Stomach (tissue), 9 donors: Measurements from ENCODE around the gene CCDC178. TPM values are rescaled to one million over a fixed set of nuclear protein-coding genes. Genes with fewer than 3 reads are reported as not detected.

Experiments used
- DNase-seq, 2 donors: peaks; one replicate each; pipeline versions ENCODE4 v3.0.0 to v3.0.0-alpha.2; 2013 to 2019
- H3K27ac ChIP-seq, 5 donors: fragments of 200-600 bp in 4 of 5; sonication (generic) in 4 of 5; one replicate each; pipeline ENCODE4 v1.5.1; 2013 to 2019; ENCODE audit warnings: mild to moderate bottlenecking in 1 of 5, moderate library complexity in 1 of 5
- H3K27me3 ChIP-seq, 3 donors: fragments of 200-600 bp; sonication (generic); one replicate each; pipeline ENCODE4 v1.5.1; 2017 to 2019; ENCODE audit warnings: mixed run types in 1 of 3
- H3K36me3 ChIP-seq, 4 donors: fragments of 200-600 bp; sonication (generic); 1 replicate in 3 of 4; 2 replicates in 1 of 4; pipeline ENCODE4 v1.5.1; 2016 to 2019
- H3K4me1 ChIP-seq, 4 donors: fragments of 200-600 bp; sonication (generic); one replicate each; pipeline ENCODE4 v1.5.1; 2016 to 2019
- H3K4me3 ChIP-seq, 4 donors: fragments of 200-600 bp; sonication (generic) in 3 of 4; one replicate each; pipeline ENCODE4 v1.5.1; 2016 to 2019; ENCODE audit warnings: mild to moderate bottlenecking in 1 of 4
- H3K9me3 ChIP-seq, 4 donors: fragments of 200-600 bp; sonication (generic); one replicate each; pipeline ENCODE4 v1.5.1; 2016 to 2019
- EP300 ChIP-seq: sonication (generic); formaldehyde crosslinking; IDR thresholded peaks from one replicate; pipeline ENCODE4 v1.6.1; 2017; ENCODE audit warnings: antibody characterized with exemption
- POLR2A ChIP-seq, 4 donors: fragments of 450-650 bp; IDR thresholded peaks; one replicate each; pipeline ENCODE4 v1.6.1; 2016; ENCODE audit warnings: antibody characterized with exemption in 4 of 4, control low read depth in 2 of 4, mild to moderate bottlenecking in 1 of 4, moderate library complexity in 1 of 4
- POLR2AphosphoS5 ChIP-seq, 3 donors: sonication (generic); formaldehyde crosslinking; IDR thresholded peaks; one replicate each; pipeline ENCODE4 v1.6.1; 2016; ENCODE audit warnings: antibody characterized with exemption in 3 of 3
- WGBS, 5 donors: extraction: QIAGEN DNeasy Blood & Tissue Kit in 3 of 5; methylation state at CpG; one replicate each; pipeline versions ENCODE4 v1.1.5 to v1.1.7; 2013 to 2018; 5-methylcytosine and 5-hydroxymethylcytosine counted together
- intact Hi-C: fragments of 100-400 bp; cut with DNase I; formaldehyde crosslinking; loops from one replicate; pipeline ENCODE4 v1.15.1; 2023; ENCODE audit warnings: low total_unique reads
- polyA plus RNA-seq, 3 donors: library from polyadenylated mRNA; stranded (reverse); fragments of 200-250 nt; gene quantifications; one replicate each; pipeline ENCODE4 v1.2.3, GENCODE V29; 2013
- total RNA-seq, 5 donors: library from RNA; depleted of rRNA; stranded (reverse); fragments of >200 nt; gene quantifications; one replicate each; pipeline versions ENCODE4 v1.1.0 to v1.2.3, GENCODE V29; 2014 to 2016
- TF ChIP-seq, protein P1 (sequence below), 7 experiments: fragments of 450-650 bp in 4 of 7; fragments of 200-600 bp in 3 of 7; sonication (generic) in 3 of 7; IDR thresholded peaks; one replicate each; pipeline ENCODE4 v1.5.1; 2016 to 2019; ENCODE audit warnings: antibody characterized with exemption in 7 of 7, control low read depth in 2 of 7, mild to moderate bottlenecking in 1 of 7
- donor health status: healthy with polysubstance abuse.
- donor health status: Bipolar disorder and iron deficiency.
- donor health status: healthy.

Gene CCDC178
- total and polyA plus RNA-seq, 8 donors, result 0.38 to 24.5 (median 1.8) TPM; not detected in 4

- DNase-seq, result no peak
- no peak overlapping the region for H3K27ac ChIP-seq
- TF ChIP-seq POLR2AphosphoS5 (IDR thresholded peaks at IDR 0.05) (no peak), EP300 (no peak), POLR2A (IDR thresholded peaks at IDR 0.05) (no peak)
- TF ChIP-seq, protein P1, sequence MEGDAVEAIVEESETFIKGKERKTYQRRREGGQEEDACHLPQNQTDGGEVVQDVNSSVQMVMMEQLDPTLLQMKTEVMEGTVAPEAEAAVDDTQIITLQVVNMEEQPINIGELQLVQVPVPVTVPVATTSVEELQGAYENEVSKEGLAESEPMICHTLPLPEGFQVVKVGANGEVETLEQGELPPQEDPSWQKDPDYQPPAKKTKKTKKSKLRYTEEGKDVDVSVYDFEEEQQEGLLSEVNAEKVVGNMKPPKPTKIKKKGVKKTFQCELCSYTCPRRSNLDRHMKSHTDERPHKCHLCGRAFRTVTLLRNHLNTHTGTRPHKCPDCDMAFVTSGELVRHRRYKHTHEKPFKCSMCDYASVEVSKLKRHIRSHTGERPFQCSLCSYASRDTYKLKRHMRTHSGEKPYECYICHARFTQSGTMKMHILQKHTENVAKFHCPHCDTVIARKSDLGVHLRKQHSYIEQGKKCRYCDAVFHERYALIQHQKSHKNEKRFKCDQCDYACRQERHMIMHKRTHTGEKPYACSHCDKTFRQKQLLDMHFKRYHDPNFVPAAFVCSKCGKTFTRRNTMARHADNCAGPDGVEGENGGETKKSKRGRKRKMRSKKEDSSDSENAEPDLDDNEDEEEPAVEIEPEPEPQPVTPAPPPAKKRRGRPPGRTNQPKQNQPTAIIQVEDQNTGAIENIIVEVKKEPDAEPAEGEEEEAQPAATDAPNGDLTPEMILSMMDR (IDR thresholded peaks at IDR 0.05), result no peak
- no peaks in the 10 kb centered on the region for H3K27me3 ChIP-seq
- H3K36me3 ChIP-seq, result no peaks in the 10 kb centered on the region
- no peaks in the 10 kb centered on the region for H3K9me3 ChIP-seq
- H3K4me1 ChIP-seq, result no peaks in the 10 kb centered on the region
- H3K4me3 ChIP-seq, result no peak overlapping the region
- intact Hi-C loops, result no loop called here
Measured at GRCh38 chr18:33277431-33277830, 163.1 kb downstream of the CCDC178 start.

- no peaks in the 10 kb centered on the region for H3K36me3 ChIP-seq
Measured at GRCh38 chr18:33275843-33276242, 164.7 kb downstream of the CCDC178 start.

DNA sequence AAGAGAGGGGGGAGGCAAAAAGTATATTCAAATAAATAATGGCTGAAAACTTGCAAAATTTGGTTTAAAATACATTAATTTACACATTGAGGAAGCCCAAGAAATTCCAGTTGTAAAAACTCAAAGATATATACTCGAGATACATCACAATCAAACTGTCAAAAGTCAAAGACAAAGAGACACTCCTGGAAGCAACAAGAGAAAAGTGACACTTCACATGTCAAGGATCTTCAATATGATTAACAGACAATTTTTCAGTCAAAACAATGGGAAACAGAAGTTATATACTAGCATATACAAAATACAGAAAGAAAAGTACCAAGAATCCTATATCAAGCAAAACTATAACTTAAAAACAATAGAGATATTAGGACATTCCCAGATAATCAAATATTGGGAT is 170.2 kb downstream of the CCDC178 start:
- H3K27me3 ChIP-seq, result no peaks in the 10 kb centered on the region
- TF ChIP-seq EP300 (no peak), POLR2A (IDR thresholded peaks at IDR 0.05) (no peak), POLR2AphosphoS5 (IDR thresholded peaks at IDR 0.05) (no peak)
- TF ChIP-seq, protein P1 (IDR thresholded peaks at IDR 0.05), result no peak
- H3K36me3 ChIP-seq, result no peaks in the 10 kb centered on the region
- DNase-seq, result no peak
- intact Hi-C loops, result no loop called here
- H3K9me3 ChIP-seq, result no peaks in the 10 kb centered on the region
- H3K4me1 ChIP-seq, result no peaks in the 10 kb centered on the region
- no peak overlapping the region for H3K4me3 ChIP-seq
- WGBS, 5 donors, result 42 to 74% (median 45%) methylated on average over 1 of the region's 1 CpG
- no peak overlapping the region for H3K27ac ChIP-seq

More at GRCh38 chr18:33275843-33276242, 164.7 kb downstream of the CCDC178 start:
- Histone ChIP-seq H3K4me3 (no peak overlapping the region), H3K27me3 (no peaks in the 10 kb centered on the region), H3K4me1 (no peaks in the 10 kb centered on the region), H3K9me3 (no peaks in the 10 kb centered on the region), H3K27ac (no peak overlapping the region)
- no peak for TF ChIP-seq POLR2A (IDR thresholded peaks at IDR 0.05)
- TF ChIP-seq, protein P1 (IDR thresholded peaks at IDR 0.05), result no peak
- TF ChIP-seq POLR2AphosphoS5 (IDR thresholded peaks at IDR 0.05), result no peak
- no peak for TF ChIP-seq EP300
- intact Hi-C loops, result no loop called here
- no peak for DNase-seq

GRCh38 chr18:33269223-33269622 is 171.3 kb downstream of the CCDC178 start:
- Histone ChIP-seq H3K36me3 (no peaks in the 10 kb centered on the region), H3K27me3 (no peaks in the 10 kb centered on the region), H3K4me3 (no peak overlapping the region), H3K9me3 (no peaks in the 10 kb centered on the region), H3K27ac (no peak overlapping the region), H3K4me1 (no peaks in the 10 kb centered on the region)
- no peak for DNase-seq
- WGBS, 5 donors, result 5 to 25% (median 19%) methylated on average over 2 of the region's 2 CpGs
- TF ChIP-seq EP300 (no peak), POLR2A (IDR thresholded peaks at IDR 0.05) (no peak), POLR2AphosphoS5 (IDR thresholded peaks at IDR 0.05) (no peak)
- TF ChIP-seq, protein P1 (IDR thresholded peaks at IDR 0.05), result no peak
- intact Hi-C loops, result no loop called here
